Fibroblast of skin of left quadriceps (primary cell): ENCODE measurements around the gene PIGK.

Experiments
- DNase-seq, 2 experiments: peaks; one replicate each; pipeline ENCODE4 v3.0.0-alpha.2; 2013; ENCODE audit warnings: low read depth in 2 of 2

PIGK gene

DNA sequence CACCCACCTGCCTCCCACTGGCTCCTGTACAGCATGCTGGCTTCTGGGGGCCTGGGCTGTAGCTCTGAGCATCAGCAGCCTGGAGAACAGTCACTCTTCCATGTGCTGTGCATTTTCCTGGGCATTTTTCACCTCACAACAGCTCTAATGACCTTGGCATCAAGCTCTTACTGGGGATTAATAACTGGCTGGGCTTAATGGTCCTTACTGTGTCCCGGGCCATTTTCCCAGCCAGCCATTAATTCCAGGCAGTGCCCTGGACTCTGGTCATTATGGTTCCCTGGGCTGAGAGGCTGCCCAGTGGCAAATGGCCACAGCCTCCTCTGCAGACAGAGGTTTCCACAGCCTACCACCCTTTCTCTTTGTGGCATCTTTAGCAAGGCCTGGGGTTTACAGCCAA is 180.1 kb downstream of the PIGK start:
- no peak for DNase-seq
